Measurements from ENCODE around the gene SPRED2. TPM values are rescaled to one million over a fixed set of nuclear protein-coding genes. Genes with fewer than 3 reads are reported as not detected.

SPRED2 gene
- total RNA-seq, 4 donors from 2014 or later, result 8.4 to 34.8 (median 29.7) TPM

DNA sequence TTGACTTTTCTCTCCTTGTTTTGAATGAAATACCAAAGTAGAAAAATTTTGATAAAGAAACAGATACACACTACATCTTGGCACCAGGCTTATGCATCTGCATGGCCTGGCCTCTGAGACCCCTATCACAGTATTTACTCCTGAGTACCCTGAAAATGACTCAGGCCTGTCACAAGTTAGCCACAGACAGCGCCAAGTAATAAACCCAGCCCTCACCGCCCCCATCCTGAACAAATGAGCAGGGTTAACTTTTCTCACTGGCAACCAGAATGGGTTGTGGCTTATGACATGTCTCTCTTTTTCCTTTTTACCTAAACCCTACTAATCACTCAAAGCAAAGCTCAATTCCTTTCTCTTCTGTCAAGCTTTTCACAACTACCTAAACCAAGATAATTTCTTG lies 35.3 kb downstream of the SPRED2 start:
- no peak overlapping the region for H3K4me3 ChIP-seq
- WGBS, 2 donors (ENCODE audit: low coverage in 1 of 2), result 53 to 63% methylated on average over 2 of the region's 2 CpGs
- H3K36me3 ChIP-seq, result no peaks in the 10 kb centered on the region
- H3K9me3 ChIP-seq, result no peaks in the 10 kb centered on the region
- peaks cover 12 to 31% (median 21%) of the 10 kb centered on the region in 4 donors for H3K4me1 ChIP-seq
- no peak for DNase-seq
- TF ChIP-seq EP300 (IDR thresholded peaks at IDR 0.05; ENCODE audit: low read depth) (no peak), POLR2A (IDR thresholded peaks at IDR 0.05) (no peak), POLR2AphosphoS5 (IDR thresholded peaks at IDR 0.05) (no peak)
- TF ChIP-seq, protein P1, sequence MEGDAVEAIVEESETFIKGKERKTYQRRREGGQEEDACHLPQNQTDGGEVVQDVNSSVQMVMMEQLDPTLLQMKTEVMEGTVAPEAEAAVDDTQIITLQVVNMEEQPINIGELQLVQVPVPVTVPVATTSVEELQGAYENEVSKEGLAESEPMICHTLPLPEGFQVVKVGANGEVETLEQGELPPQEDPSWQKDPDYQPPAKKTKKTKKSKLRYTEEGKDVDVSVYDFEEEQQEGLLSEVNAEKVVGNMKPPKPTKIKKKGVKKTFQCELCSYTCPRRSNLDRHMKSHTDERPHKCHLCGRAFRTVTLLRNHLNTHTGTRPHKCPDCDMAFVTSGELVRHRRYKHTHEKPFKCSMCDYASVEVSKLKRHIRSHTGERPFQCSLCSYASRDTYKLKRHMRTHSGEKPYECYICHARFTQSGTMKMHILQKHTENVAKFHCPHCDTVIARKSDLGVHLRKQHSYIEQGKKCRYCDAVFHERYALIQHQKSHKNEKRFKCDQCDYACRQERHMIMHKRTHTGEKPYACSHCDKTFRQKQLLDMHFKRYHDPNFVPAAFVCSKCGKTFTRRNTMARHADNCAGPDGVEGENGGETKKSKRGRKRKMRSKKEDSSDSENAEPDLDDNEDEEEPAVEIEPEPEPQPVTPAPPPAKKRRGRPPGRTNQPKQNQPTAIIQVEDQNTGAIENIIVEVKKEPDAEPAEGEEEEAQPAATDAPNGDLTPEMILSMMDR (IDR thresholded peaks at IDR 0.05), result no peak
- intact Hi-C loops (cut with DNase I; ENCODE audit: low total_unique reads) (no loop called here), in situ Hi-C loops (cut with MboI; ENCODE audit: low pct_ligation_motif_present in 1 of 4, low pct_unique_long_range_greater_than_20kb in 1 of 4, low sequenced_read_pairs in 3 of 4) (no loop called here)
- no peaks in the 10 kb centered on the region for H3K27me3 ChIP-seq
- peak overlapping the region; percentile 68 to 82 (median 74) for H3K27ac ChIP-seq

DNA sequence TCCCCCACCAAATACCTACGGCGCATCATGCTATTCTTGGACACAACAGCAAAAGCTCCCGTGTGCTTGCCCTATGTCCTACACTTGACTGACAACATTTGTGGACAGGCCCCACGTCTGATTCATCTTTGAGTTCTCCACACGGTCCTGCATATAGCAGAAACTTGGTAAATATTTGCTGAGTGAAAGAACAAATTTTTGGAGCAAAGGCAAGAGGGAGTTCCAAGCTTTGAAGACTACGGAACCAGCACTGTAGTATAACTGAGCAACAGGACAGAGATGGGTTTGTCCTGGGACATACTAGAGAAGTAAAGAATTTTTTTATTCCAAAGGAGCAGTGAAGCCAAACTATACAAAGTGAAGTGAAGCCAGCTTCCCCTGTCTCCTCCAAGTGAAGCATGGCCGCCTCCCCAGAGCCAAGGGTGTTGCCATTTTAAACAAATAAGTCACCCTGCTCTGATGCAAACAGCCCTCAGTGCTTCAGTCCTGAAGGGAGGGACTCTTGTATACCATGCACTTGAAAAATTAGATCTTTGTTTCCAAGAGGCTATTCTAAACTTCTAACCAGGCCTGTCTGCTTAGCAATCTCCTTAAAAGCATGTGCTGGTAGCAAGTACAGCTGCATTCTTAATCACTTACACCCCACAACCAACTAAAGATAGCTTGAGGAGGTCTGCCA lies 35.9 kb downstream of the SPRED2 start:
- no peak for TF ChIP-seq EP300 (IDR thresholded peaks at IDR 0.05; ENCODE audit: low read depth)
- peak; percentile 23 for TF ChIP-seq POLR2A (IDR thresholded peaks at IDR 0.05)
- Histone ChIP-seq H3K4me1 (peaks cover 12 to 31% (median 21%) of the 10 kb centered on the region in 4 donors), H3K9me3 (no peaks in the 10 kb centered on the region), H3K36me3 (no peaks in the 10 kb centered on the region), H3K27ac (peak overlapping the region; percentile 68 to 82 (median 74)), H3K27me3 (no peaks in the 10 kb centered on the region), H3K4me3 (peak overlapping the region in 1 of 4 donors; percentile 25)
- WGBS, 2 donors (ENCODE audit: low coverage in 1 of 2), result 42 to 52% methylated on average over 6 to 7 of the region's 7 CpGs
- in situ Hi-C loops (cut with MboI; ENCODE audit: low pct_ligation_motif_present in 1 of 4, low pct_unique_long_range_greater_than_20kb in 1 of 4, low sequenced_read_pairs in 3 of 4), result no loop called here
- DNase-seq, result peak; percentile 41
- intact Hi-C loops (cut with DNase I; ENCODE audit: low total_unique reads), result no loop called here

DNA sequence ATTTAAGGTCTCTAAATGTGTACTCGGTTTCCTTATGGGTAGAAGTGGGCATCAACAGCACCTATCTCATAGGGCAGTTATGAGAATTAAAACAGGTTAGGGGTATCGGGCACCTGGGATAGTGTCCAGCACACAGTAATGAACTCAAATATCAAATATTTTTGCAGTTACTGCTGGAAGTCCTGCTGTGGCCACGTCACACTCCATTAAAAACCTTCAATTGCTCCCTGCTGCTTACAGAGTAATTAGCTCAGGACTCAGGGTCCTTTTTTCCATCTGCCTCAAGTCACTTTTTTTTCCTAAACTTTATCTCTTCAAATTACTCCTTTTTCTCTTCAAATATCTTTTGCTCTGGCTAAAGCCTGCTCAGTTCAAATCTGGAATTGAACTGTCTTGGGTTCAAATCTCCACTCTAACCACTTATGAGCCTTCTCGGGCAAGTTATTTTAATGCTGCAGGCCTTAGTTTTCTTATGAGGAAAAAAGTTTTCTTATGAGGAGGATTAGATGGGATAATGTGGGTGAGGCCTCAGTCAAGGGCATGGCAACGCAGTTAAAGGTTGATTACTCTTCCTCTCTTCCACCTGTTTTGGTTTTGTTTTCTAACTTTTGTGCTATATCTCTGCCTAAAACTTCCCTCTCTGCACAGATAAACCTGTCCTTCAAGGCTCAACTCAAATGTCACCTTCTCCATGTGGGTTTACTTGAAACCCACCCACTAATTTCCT lies 36.6 kb downstream of the SPRED2 start:
- TF ChIP-seq POLR2A (IDR thresholded peaks at IDR 0.05) (no peak), POLR2AphosphoS5 (IDR thresholded peaks at IDR 0.05) (no peak), EP300 (IDR thresholded peaks at IDR 0.05; ENCODE audit: low read depth) (no peak)
- TF ChIP-seq, protein P1 (IDR thresholded peaks at IDR 0.05), result no peak
- in situ Hi-C loops (cut with MboI; ENCODE audit: low pct_ligation_motif_present in 1 of 4, low pct_unique_long_range_greater_than_20kb in 1 of 4, low sequenced_read_pairs in 3 of 4), result no loop called here
- Histone ChIP-seq H3K36me3 (no peaks in the 10 kb centered on the region), H3K9me3 (no peaks in the 10 kb centered on the region), H3K4me1 (peaks cover 12 to 31% (median 21%) of the 10 kb centered on the region in 4 donors), H3K27me3 (no peaks in the 10 kb centered on the region), H3K4me3 (peak overlapping the region in 1 of 4 donors; percentile 25), H3K27ac (peak overlapping the region; percentile 68 to 82 (median 74))
- intact Hi-C loops (cut with DNase I; ENCODE audit: low total_unique reads), result no loop called here
- no peak for DNase-seq
- 64 to 65% methylated on average over 5 of the region's 5 CpGs for WGBS, 2 donors (ENCODE audit: low coverage in 1 of 2)

DNA sequence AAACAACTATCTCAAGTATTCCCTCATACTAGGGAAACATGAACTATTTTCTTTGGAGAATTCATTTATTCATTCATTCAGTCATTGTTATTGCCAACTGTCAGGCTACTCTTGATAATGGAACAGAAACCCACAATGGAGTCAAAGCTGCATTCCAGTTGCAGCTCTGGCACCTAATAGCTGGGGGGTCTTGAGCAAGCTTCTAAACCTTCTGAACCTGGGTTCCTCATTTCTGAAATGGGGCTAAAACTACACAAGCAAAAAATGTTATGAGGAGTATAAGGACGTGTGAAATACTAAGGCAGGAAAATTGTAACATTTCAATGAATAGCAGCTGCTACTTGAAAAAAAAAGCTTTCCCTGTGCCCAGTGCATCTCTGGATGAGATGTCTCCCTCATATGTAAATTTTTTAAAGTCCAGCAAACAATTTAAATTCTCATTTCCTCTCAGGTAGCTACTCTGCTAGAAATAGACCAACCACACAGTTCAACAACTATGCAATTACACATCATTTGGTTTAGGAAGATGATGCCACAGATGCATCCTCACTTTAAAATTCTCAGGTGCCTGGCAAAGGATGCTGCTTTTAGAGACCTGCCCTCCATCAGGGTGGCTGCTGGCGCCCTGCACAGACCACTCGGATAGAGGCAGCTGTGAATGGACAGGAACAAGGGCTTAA lies 38.5 kb downstream of the SPRED2 start:
- intact Hi-C loops (cut with DNase I; ENCODE audit: low total_unique reads), result no loop called here
- Histone ChIP-seq H3K4me3 (no peak overlapping the region), H3K36me3 (no peaks in the 10 kb centered on the region), H3K4me1 (peaks cover 12 to 40% (median 30%) of the 10 kb centered on the region in 4 donors), H3K9me3 (no peaks in the 10 kb centered on the region), H3K27me3 (no peaks in the 10 kb centered on the region), H3K27ac (no peak overlapping the region)
- DNase-seq, result no peak
- 50 to 72% methylated on average over 1 to 3 of the region's 3 CpGs for WGBS, 2 donors (ENCODE audit: low coverage in 1 of 2)
- TF ChIP-seq POLR2A (IDR thresholded peaks at IDR 0.05) (no peak), POLR2AphosphoS5 (IDR thresholded peaks at IDR 0.05) (no peak), EP300 (IDR thresholded peaks at IDR 0.05; ENCODE audit: low read depth) (no peak)
- TF ChIP-seq, protein P1 (IDR thresholded peaks at IDR 0.05), result no peak
- in situ Hi-C loops (cut with MboI; ENCODE audit: low pct_ligation_motif_present in 1 of 4, low pct_unique_long_range_greater_than_20kb in 1 of 4, low sequenced_read_pairs in 3 of 4), result no loop called here
